Left renal pelvis (tissue), 4 donors: Measurements from ENCODE around the gene NSMCE1. TPM values are rescaled to one million over a fixed set of nuclear protein-coding genes. Genes with fewer than 3 reads are reported as not detected.

Experiments
- DNase-seq, 4 donors: peaks; one replicate each; pipeline ENCODE4 v3.0.0-alpha.2; 2013; ENCODE audit warnings: low read depth in 4 of 4, low spot score in 3 of 4
- polyA plus RNA-seq, 4 donors: library from polyadenylated mRNA; unstranded; fragments of 120-200 nt; gene quantifications; one replicate each; pipeline ENCODE4 v1.2.1, GENCODE V29; 2013; ENCODE audit not compliant: insufficient read length in 4 of 4

NSMCE1 gene
- polyA plus RNA-seq, 4 donors, result 52.9 to 94.8 (median 73.6) TPM

DNA sequence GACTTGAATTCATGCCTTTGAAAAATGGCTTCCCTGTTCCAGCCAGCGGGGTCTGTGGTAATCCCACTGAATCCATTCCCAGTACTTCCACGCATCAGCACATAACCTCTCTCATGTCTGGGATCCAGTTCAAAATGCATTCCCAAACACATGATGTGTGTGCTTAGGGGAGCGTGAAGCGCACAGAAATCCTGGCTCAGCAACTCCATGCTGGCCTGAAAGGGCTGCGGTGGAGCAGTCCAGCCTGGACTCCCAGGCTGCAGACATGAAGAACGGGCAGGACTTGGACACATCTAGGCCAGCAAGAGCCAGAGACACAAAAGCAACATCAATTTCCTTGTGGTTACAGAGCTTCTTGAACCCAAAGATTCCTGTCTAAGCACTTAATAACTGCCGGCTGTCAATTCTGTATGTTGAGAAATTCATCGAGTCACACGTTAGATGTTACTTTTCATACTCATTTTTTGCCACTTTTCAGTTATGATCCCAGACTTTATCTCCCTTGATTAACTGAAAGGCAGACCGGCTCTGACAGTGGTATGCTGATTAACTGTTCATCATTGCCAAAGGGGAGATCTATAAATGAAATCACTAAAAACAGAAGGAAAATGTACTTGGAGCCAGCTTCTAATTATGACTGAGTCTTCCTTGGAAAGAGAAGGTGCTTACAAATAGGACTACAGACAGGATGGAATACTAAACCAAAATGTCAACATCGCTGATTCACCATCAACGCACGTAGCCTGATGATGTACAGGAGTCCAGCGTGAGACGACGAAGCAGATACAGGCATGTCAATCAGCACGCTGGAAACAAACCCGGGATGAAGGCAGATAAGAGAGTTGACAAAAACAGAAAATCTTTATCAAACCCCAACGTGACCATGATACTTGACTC, 23.0 kb downstream of the NSMCE1 start:
- no peak for DNase-seq

- no peak for DNase-seq
Observed at GRCh38 chr16:27244363-27244755, 24.2 kb downstream of the NSMCE1 start.

GRCh38 chr16:27243725-27244362, 24.7 kb downstream of the NSMCE1 start:
- no peak for DNase-seq

- peak in 2 of 4 donors; percentile 56 to 78 for DNase-seq
Observed at GRCh38 chr16:27242868-27243590, 25.5 kb downstream of the NSMCE1 start.

DNA sequence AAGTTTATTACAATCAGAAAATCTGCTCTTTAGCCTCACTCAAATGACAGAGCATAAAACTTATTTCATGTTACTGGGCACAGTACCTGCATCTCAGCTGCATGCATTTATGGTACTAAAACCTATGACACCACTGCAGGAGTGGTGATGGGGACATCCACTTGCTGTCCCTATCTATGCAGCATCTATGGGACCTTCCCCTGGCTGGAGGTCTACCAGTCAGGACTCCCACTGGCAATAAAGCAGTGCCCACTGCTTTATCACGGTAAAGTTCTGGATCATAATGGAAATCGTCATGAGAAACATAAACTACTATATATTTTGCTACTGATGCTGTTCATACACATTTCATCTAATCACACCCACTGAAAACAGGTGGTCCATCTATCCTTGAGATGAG, 26.2 kb downstream of the NSMCE1 start:
- DNase-seq, result no peak

GRCh38 chr16:27241658-27242057, 26.9 kb downstream of the NSMCE1 start:
- DNase-seq, result no peak

- no peak for DNase-seq
Observed at GRCh38 chr16:27240948-27241531, 27.5 kb downstream of the NSMCE1 start.

DNA sequence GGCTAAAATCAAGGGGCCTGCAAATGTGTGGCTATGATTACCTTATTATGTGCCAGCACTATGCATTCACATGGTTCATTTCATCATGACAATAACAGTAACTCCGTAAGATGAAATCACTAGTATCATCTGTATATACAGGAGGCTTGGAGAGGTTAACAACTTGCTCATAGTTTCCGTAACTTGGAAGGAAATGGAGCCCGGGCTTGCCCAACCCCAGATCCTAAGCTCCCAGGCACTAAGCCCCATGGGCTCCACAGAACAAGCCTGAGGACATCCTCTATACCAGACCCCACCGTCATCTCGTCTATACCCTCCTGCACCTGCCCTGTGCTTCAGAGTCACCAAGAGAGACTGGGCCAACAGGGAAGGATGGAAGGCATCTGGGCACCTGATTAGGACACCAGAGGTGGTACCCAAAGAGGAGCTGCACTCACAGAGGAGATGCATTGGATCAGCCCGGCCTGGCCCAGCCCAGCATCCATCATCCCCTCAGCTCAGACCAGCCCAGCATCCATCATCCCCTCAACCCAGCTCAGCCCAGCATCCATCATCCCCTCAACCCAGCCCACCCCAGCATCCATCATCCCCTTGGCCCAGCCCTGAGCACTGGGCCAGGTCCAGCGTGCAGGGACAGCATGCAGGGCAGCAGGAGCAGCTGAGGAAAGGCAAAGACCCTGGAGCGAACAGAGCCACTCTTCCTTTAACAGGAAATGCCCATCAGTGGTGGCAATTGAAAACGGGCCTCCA, 28.5 kb downstream of the NSMCE1 start:
- DNase-seq, result no peak

DNA sequence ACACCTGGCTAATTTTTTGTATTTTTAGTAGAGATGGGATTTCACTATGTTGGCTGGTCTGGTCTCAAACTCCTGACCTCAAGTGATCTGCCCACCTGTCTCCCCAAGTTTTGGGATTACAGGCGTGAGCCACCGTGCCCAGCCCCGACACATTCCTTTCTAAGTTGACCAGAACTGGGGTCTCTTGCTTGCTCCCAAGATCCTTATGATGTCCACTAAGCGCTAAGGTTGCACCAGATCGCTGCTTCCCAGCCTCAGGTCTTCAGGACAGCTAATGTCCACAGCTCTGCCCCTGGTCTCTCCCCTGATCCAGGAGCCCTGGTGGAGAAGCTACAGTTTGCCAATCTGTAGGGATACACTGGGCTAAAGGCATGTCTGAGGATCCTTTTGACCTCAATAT, 29.5 kb downstream of the NSMCE1 start:
- no peak for DNase-seq

GRCh38 chr16:27238591-27238990, 30.0 kb downstream of the NSMCE1 start:
- no peak for DNase-seq

GRCh38 chr16:27238016-27238587, 30.5 kb downstream of the NSMCE1 start:
- DNase-seq, result no peak

DNA sequence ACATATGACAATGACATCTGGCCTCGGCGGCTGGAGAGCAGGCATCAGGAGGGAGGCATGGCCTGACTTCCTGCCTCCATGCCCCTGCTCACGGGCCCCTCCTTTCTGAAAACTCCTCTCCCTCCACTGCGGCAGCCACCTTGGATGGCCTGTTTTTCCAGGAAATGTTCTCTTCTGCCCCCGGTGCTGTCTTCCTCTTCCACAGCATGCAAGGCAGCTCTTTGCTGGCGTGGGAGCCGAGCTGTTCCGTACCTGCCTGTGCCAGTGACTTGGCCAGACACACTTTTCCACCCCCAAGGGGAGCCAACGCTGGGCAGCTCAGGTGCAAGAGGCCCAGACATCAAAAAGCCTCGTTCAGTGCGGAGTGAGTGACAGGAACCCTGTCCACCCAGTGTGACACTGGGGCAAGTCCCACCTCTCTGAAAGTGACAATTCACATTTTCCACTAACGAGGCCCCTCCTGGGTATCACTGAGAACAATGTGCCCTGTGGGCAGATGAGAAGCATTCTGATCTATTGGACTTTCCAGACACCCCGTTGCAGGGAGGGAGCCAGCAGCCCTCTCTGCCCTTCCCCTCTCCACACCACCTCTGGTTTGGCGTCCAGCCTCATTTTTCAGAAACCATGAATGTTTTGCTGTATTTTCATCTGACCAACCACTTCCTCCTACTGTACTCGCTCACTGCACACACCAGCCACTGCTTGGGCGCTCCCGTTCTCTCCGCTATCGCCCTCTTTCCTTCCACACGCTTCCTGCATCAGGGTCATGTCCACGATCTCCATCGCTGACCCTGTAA, 31.2 kb downstream of the NSMCE1 start:
- no peak for DNase-seq

DNA sequence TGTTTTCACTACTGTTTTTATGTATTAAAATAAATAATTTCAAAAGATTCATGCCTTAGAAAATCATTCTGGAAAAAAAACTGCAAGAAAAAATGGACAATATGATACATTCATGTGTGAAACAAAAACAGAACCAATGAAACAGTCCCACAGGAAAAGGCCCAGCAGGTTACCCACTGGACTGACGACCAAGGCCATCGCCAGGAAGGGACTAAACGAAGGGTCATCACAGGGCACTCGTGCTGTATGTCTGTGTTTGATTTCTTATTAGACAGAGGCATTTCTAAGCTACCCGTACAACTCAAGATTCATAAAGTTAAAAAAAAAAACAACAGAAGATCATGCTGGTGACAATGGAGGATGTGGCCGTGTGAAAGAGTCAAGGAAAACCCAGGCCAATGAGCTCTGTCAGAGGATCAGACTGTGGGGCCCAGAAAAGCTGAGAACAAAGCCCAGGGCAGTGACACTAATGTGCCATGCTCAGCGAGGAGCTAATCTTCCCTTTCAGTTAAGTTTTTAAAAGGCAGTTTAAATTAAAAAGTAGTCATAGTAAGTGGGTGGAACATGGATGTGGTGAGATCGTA, 31.8 kb downstream of the NSMCE1 start:
- DNase-seq, result no peak

- DNase-seq, result no peak
Observed at GRCh38 chr16:27235938-27236245, 32.7 kb downstream of the NSMCE1 start.

GRCh38 chr16:27235055-27235937, 33.3 kb downstream of the NSMCE1 start:
- no peak for DNase-seq

GRCh38 chr16:27234603-27235002, 34.0 kb downstream of the NSMCE1 start:
- no peak for DNase-seq

GRCh38 chr16:27234171-27234570, 34.4 kb downstream of the NSMCE1 start:
- DNase-seq, result no peak

- DNase-seq, result no peak
Observed at GRCh38 chr16:27233731-27234130, 34.8 kb downstream of the NSMCE1 start.
